Neuron (in vitro differentiated cells): Measurements from ENCODE around the gene GATA3.
"Not testable (repeated sequence)": the region's sequence is repeated elsewhere in the genome, so short reads cannot be mapped to it uniquely, and the experiment has no call there.

Experiments
- H2AFZ ChIP-seq: one replicate; pipeline ENCODE4 v1.6.1; 2013; ENCODE audit warnings: low read depth, mild to moderate bottlenecking, inconsistent platforms, low read length, moderate library complexity
- H3K27me3 ChIP-seq: one replicate; pipeline ENCODE4 v1.6.1; 2013; ENCODE audit warnings: low read length; ENCODE audit not compliant: insufficient read depth
- H3K36me3 ChIP-seq: one replicate; pipeline ENCODE4 v1.6.1; 2013; ENCODE audit warnings: low read length; ENCODE audit not compliant: insufficient read depth
- H3K4me1 ChIP-seq: one replicate; pipeline ENCODE4 v1.6.1; 2013; ENCODE audit warnings: low read length; ENCODE audit not compliant: insufficient read depth
- H3K4me3 ChIP-seq: 2 replicates; pipeline ENCODE4 v1.5.1; 2013; ENCODE audit warnings: mild to moderate bottlenecking, low read length, moderate library complexity
- H3K9me3 ChIP-seq: one replicate; pipeline ENCODE4 v1.6.1; 2013; ENCODE audit warnings: low read length

The GATA3 gene

DNA sequence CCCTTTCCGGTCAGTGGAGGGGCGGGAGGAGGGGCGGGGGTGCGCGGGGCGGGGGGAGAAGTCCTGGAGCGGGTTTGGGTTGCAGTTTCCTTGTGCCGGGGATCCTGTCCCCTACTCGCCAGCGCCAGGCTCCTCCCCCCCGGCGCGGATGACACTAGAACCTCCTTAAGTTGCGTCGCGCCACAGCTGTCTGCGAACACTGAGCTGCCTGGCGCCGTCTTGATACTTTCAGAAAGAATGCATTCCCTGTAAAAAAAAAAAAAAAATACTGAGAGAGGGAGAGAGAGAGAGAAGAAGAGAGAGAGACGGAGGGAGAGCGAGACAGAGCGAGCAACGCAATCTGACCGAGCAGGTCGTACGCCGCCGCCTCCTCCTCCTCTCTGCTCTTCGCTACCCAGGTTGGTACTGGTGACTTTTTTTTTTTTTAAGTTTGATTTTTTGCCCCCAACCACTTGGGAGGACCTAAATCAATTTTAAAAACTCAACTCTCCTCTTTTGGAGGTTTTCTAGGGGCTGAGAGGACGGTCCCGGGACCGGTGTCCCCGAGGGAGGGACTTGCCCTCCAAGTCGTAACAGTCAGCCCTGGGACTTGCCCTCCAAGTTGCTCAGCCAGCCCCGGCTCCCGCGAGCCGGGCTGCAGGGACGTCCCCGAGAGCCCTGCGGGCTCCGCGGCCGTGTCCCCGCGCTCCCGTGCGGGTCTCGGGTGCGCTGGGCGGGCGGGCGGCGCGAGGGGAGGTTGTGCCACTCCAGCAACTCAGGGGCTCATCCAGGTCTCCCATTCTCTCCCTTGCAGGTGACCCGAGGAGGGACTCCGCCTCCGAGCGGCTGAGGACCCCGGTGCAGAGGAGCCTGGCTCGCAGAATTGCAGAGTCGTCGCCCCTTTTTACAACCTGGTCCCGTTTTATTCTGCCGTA, at the start of gene GATA3:
GATA3 (plus strand) TSS at position 195 of the 914 bp plus-strand sequence. CDS start 968 bp downstream, outside the sequence.
- H3K27me3 ChIP-seq = peaks cover 93% of the 10 kb centered on the region
- peaks cover 15% of the 10 kb centered on the region for H3K4me1 ChIP-seq
- H3K4me3 ChIP-seq = peak within 1 kb of the TSS; percentile 38
- H3K36me3 ChIP-seq = no peaks in the 10 kb centered on the region
- H3K9me3 ChIP-seq = no peaks in the 10 kb centered on the region
- H2AFZ ChIP-seq = no peak within 1 kb of the TSS

DNA sequence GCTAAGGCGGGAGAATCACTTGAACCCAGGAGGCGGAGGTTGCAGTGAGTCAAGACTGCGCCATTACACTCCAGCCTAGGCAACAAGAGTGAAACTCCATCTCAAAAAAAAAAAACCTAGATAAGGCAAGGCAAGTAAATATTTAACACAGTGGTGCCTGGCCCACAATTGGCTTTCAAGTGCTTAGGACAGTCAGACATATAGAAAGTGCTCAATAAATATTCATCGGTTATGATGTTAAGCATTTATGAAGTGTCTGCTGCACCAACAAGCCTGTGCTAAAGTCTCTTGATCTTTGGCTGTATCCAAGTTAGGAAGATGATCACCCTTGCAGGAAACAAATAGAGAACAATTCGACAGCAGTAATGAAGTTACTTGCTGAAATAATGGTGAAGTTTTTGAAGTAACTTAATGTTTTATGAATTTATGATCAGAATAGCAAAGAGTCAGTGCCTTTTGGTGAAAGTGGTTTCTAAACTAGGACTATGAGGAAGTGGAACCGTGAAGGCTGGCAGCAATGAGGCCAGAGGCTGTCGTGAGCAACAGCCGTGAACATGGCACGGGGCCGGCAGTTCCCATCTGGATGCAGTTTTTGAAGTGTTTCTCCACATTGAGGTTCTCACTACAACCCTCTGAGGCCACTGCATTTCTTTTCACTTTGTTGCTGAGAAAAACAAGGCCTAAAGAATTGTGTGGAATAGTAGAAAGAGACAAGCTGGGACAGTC, 48.1 kb upstream of the GATA3 start:
- H3K9me3 ChIP-seq = peaks cover 2% of the 10 kb centered on the region
- H3K4me3 ChIP-seq = no peak overlapping the region
- no peaks in the 10 kb centered on the region for H3K4me1 ChIP-seq
- no peak overlapping the region for H2AFZ ChIP-seq
- no peaks in the 10 kb centered on the region for H3K27me3 ChIP-seq
- peaks cover 12% of the 10 kb centered on the region for H3K36me3 ChIP-seq

DNA sequence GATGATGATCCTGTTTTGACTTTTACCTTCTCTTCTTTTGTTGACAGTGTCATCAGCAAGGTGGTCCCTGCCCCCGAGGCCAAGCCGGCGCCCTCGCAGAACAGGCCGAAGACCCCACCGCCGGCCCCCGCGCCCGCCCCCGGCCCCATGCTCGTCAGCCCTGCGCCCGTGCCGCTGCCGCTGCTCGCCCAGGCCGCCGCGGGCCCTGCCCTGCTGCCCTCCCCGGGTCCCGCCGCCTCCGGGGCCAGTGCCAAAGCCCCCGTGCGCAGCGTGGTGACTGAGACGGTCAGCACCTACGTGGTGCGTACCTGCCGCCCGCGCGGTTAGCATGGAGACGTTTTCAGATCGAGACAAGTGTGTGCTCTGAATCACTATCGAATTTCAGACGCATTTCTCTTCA, 45.5 kb upstream of the GATA3 start:
- Histone ChIP-seq H3K4me3 (no peak overlapping the region), H3K27me3 (no peaks in the 10 kb centered on the region), H3K4me1 (no peaks in the 10 kb centered on the region), H3K36me3 (peaks cover 19% of the 10 kb centered on the region), H2AFZ (no peak overlapping the region), H3K9me3 (peaks cover 2% of the 10 kb centered on the region)

DNA sequence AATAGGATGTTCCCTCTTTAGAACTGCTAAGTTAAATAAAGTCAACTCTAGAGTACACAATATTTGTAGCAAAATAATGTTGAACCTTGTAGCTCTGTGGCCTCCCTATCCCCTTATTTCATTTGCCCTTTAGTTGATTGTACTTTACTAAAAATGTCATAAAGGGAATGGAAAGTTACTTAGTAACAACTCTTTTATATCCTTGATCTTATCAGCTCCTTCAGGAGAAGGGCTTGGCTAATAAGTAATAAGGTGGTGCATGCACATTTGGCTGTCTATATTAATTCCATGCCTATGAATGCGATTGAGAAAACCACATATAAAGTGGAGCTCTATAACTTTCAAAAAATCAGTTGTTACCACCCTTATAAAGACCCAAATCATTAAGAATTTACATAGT, 41.5 kb upstream of the GATA3 start:
- H3K36me3 ChIP-seq = peaks cover 35% of the 10 kb centered on the region
- H3K4me1 ChIP-seq = no peaks in the 10 kb centered on the region
- H3K9me3 ChIP-seq = no peaks in the 10 kb centered on the region
- H3K4me3 ChIP-seq = no peak overlapping the region
- H3K27me3 ChIP-seq = no peaks in the 10 kb centered on the region
- H2AFZ ChIP-seq = no peak overlapping the region

DNA sequence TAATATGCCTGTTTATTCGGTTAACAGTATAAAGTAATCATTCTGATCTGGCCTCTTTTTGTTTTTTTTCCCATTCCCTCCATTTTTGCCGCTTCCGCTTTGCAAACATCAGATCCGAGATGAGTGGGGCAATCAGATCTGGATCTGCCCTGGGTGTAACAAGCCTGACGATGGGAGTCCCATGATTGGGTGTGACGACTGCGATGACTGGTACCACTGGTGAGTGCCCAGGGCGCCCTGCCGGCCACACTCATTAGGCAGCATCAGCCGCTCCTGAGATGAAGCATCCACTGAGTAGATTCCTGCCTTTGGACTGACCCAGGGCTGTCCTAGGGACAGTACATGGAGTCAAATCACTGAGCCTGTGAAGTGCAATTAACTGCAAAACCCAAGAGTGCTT, 40.9 kb upstream of the GATA3 start:
- Histone ChIP-seq H3K9me3 (no peaks in the 10 kb centered on the region), H3K4me3 (no peak overlapping the region), H3K36me3 (peaks cover 35% of the 10 kb centered on the region), H3K27me3 (no peaks in the 10 kb centered on the region), H3K4me1 (no peaks in the 10 kb centered on the region), H2AFZ (no peak overlapping the region)

DNA sequence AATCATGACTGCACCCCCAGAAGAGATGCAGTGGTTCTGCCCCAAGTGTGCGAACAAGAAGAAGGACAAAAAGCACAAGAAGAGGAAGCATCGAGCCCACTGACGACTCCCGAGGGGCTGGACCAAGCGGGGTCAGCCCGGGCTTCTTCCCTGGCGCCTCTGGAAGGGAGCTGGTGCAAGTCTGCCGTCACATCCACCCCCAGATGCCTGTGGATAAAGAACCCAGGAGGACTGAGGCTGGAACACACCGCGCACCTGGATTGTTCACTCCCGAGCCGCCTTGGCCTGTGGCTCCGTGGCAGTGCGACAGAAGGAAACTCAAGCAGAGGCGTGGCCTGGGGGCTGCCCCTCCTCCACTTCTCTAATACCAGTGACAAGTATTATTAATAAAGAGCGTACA, 39.8 kb upstream of the GATA3 start:
- H3K4me3 ChIP-seq = no peak overlapping the region
- H3K9me3 ChIP-seq = no peaks in the 10 kb centered on the region
- no peaks in the 10 kb centered on the region for H3K4me1 ChIP-seq
- H2AFZ ChIP-seq = no peak overlapping the region
- H3K36me3 ChIP-seq = peaks cover 29% of the 10 kb centered on the region
- H3K27me3 ChIP-seq = no peaks in the 10 kb centered on the region

DNA sequence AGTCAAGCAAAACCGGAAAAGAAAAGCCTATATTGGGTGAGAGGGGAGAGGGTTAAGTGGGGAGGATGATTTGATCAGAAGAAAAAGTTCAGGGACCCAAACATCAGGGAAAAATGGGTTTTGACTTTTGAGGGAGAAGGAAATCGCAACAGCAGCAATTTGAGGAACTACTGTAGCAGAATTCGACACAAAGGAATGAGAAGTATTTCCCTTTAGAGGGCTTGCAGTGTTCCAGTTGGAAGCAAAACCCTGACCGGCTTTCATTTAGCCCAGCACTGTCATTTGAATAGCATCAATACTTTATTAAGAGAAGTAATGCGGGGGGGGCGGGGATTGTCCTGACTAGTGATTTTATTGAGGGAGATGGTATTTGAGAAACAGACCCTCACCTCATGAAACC, 37.2 kb upstream of the GATA3 start:
- no peak overlapping the region for H3K4me3 ChIP-seq
- H2AFZ ChIP-seq = no peak overlapping the region
- peaks cover 23% of the 10 kb centered on the region for H3K36me3 ChIP-seq
- no peaks in the 10 kb centered on the region for H3K27me3 ChIP-seq
- no peaks in the 10 kb centered on the region for H3K4me1 ChIP-seq
- no peaks in the 10 kb centered on the region for H3K9me3 ChIP-seq

DNA sequence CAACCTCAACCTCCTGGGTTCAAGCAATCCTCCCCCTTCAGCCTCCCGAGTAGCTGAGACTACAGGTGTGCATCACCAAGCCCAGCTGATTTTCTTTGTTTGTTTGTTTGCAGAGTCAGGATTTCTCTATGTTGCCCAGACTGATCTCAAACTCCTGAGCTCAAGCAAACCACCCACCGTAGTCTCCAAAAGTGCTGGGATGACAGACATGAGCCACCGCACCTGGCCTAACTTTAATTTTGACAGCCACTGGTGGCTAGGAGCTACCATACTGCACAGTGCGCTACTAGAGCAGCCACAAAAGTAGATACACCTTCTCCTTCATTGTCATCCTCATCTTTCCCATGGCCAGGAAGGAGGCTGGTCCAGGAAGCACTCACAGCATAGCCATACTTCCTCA, 31.2 kb upstream of the GATA3 start:
- H2AFZ ChIP-seq = no peak overlapping the region
- no peaks in the 10 kb centered on the region for H3K4me1 ChIP-seq
- no peaks in the 10 kb centered on the region for H3K9me3 ChIP-seq
- no peaks in the 10 kb centered on the region for H3K36me3 ChIP-seq
- H3K27me3 ChIP-seq = peaks cover 20% of the 10 kb centered on the region
- H3K4me3 ChIP-seq = no peak overlapping the region

DNA sequence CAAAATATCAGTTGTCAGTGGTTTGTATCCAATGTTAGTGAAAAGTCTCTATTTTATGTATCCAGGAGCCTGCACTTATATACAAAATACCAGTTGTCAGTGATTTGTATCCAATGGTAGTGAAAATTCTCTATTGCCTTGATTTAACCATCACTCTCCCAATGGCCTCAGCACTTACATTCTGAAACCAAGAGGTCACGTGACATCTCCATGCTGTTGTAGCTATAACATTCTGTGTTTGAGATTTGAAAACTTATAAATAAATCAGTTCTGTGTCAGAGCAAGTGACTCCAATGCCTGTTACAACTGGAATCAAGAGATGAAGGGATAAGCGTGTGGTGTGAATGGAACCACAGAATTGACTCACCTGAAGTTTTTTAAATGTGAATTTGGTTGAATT, 30.6 kb upstream of the GATA3 start:
- Histone ChIP-seq H3K4me1 (no peaks in the 10 kb centered on the region), H3K9me3 (no peaks in the 10 kb centered on the region), H3K36me3 (no peaks in the 10 kb centered on the region), H3K27me3 (peaks cover 20% of the 10 kb centered on the region), H3K4me3 (no peak overlapping the region), H2AFZ (no peak overlapping the region)

DNA sequence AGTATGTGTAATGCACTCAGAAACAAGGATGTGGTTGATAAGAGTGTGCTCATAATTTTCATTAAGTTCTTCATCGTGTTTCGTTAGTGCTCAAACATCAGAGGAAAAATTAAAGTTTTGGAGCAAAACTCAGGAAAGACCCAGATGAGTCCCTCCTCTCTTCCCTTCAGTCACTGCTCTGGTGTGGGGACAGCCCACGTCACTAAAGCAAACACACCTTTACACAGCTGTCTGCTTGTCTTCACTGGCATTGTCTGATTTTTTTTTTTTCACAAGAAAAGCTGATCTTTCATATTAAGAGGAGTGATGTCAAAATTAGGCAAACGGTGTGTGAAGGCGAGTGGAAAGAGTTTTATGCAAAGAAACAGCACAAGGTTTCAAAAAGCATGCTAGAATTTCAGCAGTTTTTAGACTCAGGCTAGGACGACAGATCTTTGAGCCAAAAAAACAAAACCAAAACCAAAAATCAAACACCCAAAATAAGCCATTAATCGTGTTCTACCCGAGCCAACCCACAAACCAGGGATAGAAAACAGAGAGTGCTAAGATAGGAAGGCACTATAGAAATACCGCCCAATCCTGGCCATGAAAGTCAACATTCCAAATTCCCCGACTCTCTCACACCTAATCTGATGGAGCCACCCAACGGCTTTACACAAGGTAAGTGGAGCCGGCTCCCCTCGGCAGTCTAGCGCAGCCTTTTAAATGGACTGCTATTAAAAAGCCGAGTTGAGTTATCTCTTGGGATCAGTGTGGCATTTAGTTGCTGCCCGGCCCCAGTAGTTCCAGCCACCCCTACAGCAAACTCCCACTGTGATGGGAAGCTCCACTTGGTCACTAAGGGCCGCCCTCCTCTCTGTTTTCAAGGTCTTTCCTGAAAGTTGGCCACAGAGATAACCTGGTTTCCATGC, 27.9 kb upstream of the GATA3 start:
- Histone ChIP-seq H3K27me3 (peaks cover 34% of the 10 kb centered on the region), H3K9me3 (no peaks in the 10 kb centered on the region), H2AFZ (no peak overlapping the region), H3K36me3 (no peaks in the 10 kb centered on the region), H3K4me3 (no peak overlapping the region), H3K4me1 (no peaks in the 10 kb centered on the region)

DNA sequence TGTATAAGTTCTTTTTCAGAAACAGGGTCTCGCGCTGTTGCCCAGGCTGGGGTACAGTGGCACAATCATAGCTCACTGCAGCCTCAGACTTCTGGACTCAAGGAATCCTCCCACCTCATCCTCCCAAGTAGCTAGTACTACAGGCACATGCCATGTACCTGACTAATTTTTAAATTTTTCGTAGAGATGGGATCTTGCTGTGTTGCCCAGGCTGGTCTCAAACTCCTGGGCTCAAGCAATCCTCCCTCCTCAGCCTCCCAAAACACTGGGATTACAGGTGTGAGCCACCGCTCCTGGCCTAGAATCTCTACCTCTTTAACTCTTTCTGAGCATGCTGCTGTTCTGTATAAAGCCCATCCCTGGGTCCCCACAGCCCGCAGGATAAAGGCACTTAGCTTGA, 23.3 kb upstream of the GATA3 start:
- not testable (repeated sequence) for H3K36me3 ChIP-seq, H3K4me3 ChIP-seq, H3K9me3 ChIP-seq, H2AFZ ChIP-seq
- H3K27me3 ChIP-seq = peaks cover 60% of the 10 kb centered on the region
- peaks cover 25% of the 10 kb centered on the region for H3K4me1 ChIP-seq

DNA sequence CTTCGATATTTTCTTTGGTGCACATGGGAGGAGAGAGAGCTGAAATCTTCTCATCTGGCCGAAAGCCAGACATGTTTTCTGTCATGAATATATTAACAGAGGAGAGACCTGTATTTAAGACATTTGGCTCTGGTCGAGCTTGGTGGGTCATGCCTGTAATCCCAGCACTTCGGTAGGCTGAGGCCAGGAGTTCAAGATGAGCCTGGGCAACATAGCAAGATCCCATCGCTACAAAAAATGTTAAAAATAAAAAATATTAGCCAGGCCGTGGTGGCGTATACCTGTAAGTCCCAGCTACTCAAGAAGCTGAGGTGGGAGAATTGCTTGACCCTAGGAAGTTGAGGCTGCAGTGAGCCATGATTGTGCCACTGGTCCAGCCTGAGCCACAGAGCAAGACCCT, 21.9 kb upstream of the GATA3 start:
- Histone ChIP-seq H3K9me3 (no peaks in the 10 kb centered on the region), H3K4me3 (no peak overlapping the region), H3K27me3 (peaks cover 60% of the 10 kb centered on the region)

More for the DNA sequence above, 21.9 kb upstream of the GATA3 start:
- H3K36me3 ChIP-seq = no peaks in the 10 kb centered on the region
- peaks cover 25% of the 10 kb centered on the region for H3K4me1 ChIP-seq
- H2AFZ ChIP-seq = no peak overlapping the region
